GM18499 (cell line): ENCODE results near the gene HCN1.

ENCODE experiments used
- ATAC-seq: cut with Tn5 transposase; IDR thresholded peaks from one replicate; pipeline ENCODE4 v1.9.1; 2021; ENCODE audit warnings: moderate number of reproducible peaks; ENCODE audit not compliant: insufficient read depth, unreplicated experiment

HCN1 gene

DNA sequence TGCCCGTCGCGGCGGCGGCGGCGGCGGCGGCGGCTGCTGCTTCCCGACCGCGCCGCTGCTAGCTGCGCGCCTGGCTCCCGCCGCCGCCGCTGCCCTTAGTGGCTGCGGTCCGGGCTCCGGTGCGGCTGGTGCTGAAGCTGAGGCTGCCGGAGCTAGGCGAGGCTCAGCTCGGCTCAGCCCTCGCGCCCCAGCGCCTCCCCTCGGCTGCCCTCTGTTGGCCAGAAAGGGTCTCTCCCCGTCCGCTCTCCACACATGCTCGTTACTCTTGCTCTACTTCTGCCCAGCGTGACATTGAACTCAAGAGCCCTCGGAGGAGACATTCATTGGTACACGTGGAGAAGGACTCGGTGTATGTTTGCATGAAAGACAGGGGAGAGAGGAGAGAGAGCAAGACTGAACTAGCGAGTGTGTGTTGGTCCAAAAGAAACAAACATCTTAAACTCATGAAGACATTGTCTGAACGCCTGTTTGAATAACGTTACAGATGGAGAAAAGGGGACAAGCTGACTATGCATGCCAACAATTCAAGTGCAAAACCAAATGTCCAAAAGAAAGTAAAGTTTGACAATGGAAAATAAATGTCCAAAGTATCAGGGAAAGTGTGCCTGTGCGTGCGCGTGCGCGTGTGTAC lies at the start of gene HCN1:
TSS of gene HCN1 (minus strand) at position 175 of the 631 bp plus-strand sequence.
- ATAC-seq = no peak

DNA sequence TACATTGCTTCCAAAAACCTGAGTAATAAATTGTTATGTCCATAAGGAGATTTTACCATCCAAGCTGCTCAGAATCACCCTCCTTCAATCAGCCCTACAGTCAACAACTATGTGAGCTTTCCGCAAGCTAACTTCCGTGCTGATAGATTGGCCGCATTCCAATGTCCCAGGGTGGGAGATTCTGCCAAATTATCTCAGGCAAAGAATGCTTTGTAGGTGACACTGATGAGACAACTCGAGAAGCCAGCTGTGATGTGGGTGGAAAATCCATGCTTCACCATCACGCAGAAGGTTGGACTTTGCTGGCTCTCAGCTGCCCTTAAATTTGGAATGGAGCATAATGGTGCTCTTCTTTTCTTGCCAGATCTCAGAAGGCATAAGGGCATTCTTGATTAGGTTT lies 44.9 kb upstream of the HCN1 start:
- ATAC-seq = no peak

DNA sequence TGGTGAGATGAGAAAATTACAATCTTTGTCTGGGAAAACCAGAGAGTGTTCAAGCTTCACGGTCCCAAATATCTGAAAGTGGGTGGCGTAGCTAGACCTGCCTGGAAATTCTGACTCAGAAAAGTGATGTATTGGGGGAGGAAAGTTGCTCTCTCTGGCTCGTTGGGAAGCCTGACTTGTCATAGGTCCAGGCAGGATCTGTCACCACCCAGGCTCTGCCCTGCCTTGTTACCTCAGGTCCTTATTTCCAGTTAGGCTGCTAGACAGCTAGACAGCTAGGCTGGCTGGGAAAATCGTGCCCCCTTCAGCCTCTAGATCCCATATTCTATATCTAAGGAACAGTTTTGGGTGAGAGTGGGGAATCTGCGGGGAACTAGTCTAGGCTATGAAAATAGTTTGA lies 41.0 kb upstream of the HCN1 start:
- ATAC-seq = no peak

DNA sequence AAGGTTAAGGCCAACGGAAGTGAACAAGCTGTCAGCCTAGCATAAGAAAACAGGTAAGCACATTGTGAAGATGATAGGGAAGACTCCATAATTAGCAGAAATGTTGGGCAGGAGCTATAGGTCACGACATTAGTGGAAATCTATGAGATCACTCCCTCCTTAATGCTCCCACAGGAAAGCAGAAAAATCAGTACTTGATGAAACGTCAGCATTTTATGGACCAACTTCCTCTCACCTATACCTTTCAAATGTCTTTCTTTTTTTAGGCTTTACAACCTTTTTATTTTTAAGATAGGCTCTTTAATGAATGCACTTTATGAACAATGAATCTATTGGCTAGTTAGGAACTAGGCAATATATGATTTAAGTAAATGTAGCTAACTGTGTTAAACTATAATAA lies 29.4 kb upstream of the HCN1 start:
- no peak for ATAC-seq

DNA sequence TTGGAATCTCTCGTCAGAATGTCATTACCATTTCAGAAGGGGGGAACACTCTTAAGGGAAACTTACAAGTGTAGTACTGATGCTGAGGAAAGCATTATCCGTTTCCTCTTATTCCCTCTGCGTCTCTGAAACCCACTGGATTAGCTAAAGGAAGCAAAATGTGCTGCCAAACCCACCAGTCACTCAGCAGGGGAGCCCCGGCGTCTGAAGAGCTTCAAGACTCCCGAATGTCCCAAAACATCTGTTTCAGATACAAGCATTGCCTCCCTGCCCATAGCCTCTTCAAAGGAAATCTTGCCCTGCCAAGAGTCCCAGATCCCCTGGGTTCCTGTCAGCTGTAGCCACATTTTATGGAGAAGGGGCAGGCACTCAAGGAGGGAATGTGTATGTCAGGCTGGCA lies 1.0 kb upstream of the HCN1 start:
- no peak for ATAC-seq

DNA sequence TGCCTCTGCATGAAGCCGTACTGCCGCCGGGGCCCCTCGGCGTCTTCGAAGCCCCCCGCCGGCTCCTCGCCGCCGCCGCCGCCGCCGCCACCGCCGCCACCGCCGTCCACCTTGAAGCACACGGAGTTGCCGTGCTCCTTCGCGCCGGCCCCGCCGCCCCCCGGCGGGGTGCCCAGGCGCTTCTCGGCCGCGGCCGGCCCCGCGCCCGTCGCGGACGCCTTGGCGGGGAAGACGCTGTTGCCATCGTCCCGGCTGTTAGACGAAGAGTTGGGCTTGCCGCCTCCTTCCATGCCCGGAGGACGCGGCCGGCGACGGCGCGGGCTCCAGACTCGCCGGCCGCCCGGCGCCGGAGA lies 400 bp downstream of the HCN1 start:
- ATAC-seq = no peak

DNA sequence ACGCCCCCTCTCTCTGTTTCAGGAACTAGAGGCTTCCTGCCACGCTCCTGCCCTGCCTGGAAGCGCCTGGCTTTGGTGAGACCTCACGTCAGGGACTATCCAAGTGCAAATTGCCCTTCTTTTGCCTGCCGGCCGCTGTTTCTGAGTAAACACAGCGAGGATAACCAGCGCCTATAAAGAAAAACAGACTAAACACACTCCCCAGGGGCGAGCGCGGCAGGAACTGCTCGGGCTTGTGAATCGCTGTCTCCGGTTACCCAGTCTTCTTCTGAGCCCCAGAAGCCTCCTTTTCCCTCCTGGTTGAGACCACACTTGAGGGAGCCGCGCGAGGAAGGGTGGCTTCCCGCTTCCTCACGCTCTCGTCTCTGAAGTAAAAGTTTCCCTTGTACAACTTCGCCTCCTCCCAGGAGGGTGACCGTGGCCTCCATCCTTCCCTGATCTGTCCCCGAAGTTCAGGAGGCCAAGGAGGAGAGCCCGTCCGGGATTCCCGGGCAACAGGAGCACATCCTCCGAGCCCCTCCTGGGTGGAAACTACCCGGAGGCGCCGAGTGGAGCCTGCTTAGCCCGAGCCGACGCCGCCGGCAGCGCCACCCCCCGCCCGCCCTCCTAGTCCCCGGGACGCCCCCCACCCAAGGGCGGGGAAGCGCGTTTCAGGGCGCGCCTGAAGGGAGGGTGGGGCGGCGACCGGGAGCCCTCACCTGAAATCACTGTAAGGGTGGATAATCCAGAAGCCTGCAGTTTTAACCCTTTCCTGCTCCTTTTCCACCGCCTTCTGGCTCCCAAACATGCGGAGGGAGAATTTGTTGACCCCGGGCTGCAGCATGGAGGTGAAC lies 993 bp downstream of the HCN1 start:
- ATAC-seq = no peak

DNA sequence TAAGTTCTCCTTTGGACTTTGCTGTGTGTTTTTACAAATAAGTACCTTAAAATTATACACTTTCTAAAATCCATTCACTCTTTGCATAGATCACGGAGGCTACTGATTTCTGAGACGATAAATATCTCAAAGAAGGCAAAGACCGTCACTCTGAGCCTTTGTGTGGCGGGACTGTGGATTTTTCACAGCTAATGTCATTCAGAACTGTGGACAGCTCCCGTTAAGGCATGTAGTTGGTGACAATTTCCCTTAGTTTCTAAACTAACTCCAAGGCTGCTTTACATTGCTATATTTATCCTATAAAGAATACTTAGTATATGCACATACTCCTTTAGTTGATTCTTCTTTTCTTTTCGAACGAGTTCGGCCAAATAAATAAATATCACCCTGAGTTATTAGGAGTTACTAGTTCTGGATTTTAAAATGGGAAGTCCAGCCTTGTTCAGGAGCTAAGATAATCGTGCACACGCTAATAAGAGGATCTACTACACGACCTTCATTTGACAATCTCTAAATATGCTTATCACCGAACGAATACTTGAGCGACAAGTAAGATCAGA lies 1.8 kb downstream of the HCN1 start:
- no peak for ATAC-seq

DNA sequence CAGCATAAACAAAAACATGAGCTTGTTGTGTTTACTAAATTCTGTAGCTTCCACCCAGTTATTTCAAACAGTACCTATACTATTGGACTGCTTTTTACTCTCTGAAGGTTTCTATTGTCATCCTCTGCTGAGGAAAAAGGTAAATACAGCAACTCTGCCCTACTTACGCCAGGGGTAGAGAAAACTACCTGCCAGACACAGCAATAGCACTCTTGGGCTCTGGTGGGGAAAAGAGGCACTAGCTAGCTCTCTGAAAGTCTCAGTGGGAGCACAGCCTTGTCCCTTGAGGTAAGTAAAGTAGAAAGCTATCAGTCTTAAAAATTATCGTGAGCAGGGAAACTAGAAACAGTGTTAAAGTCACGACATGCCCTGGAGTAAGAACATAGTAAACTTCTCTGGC lies 3.7 kb downstream of the HCN1 start:
- ATAC-seq = no peak

DNA sequence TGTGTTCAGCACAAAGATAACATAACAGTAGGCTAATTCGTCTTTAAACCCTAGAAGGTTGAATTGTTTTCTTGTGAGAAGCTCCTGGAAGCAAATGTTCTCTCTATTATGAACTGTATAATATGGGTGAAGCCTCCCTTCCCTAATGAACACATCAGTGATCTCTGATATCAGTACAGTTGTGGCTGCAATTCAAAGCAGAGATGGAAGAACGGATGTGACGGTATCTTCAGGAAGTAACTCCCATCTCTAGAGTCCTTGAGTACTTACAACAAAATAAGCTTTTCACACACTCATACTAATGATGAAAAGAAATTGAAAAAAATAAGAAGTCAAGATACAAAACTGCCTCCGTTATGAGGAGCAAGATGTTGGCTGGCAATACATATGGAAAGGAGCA lies 4.5 kb downstream of the HCN1 start:
- no peak for ATAC-seq

DNA sequence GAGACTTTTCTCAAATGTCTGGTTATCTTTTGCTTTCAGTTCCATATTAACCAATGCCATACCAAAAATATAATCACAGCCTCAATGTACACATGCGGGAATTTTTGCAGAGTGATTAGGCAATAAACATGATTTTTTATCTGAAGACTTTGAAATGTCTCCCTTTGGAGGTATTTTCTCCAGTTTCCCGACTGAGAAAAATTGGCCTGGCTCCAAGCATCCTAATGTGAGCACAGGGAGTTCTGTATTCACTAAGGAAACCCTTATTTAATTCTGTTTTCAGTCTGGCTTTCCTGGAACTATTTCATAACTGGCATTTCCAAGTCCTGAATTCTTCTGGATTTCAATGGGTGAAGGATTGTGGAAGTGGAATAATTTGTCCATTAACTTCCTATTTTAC lies 8.5 kb downstream of the HCN1 start:
- ATAC-seq = no peak

DNA sequence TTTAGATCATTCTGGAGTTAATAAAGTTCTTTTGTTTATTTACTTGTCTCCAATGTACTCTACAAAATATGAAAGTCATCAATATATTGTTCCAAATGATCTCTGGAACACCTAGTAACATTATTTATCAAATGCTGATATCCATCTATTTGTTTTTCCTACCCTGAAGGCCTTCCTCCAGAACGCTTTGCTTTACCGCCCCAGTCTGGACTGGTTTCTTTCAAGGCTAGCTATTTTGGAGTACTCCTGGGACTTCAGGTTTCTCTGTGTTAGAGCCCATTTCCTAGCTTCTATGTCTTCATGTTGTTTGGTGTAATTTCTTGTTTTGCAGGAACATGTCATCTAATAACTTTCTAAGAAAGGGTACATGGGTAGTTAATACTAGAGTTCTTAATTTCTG lies 9.6 kb downstream of the HCN1 start:
- ATAC-seq = no peak

DNA sequence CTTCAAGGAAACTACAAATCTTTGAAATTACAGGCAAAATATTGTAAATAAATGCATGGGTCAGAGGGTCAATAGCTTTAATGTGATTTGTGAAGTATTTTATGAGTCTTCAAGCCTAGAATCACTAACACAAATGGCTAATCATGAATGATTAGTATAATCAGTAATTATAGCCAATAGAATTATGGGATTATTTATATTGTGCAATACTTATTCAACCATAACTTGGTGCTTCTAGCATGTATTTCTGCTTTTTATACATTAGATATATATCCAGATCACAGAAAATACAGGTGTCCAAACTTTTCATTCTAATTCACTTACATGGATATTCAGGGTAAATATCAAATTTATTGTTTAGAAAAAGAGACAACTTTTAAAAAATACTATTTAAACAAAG lies 12.1 kb downstream of the HCN1 start:
- ATAC-seq = no peak

DNA sequence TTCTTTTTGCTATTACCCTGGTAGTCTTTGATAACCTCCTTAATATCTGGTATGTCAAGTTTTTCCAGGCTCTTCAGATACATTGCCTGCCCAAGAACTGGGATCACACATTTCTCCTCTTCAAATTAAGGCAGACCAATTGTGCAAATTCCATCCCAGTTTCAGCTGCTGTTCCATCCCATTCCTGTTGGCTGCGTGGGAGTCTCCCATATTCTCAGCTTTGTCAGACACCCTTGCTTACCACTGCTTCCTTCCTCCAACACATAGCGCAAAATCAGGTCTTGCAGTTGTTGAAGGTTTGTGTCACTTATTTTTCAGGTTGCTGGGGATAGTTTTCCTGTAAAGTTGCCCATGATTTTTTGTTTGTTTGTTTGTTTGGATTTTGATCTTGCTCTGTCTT lies 15.2 kb downstream of the HCN1 start:
- no peak for ATAC-seq

DNA sequence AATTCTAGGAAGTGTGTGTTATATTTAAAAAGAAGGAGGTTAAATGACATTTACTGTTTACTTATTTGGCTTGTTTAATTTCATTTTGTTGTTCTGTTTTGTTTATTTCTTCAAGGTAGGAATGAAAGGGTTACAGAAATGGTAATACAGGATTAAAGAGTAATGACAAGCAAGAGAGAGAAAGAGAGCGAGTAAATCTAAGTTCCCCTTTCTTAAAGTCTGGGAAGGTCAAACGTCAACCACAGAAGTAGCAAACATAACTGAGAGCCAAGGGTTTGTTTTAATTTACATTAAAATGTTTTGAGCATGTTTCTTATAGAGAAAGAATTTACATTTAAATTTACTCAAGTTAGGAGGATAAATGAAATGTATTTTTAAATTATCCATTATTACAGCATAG lies 18.7 kb downstream of the HCN1 start:
- no peak for ATAC-seq

DNA sequence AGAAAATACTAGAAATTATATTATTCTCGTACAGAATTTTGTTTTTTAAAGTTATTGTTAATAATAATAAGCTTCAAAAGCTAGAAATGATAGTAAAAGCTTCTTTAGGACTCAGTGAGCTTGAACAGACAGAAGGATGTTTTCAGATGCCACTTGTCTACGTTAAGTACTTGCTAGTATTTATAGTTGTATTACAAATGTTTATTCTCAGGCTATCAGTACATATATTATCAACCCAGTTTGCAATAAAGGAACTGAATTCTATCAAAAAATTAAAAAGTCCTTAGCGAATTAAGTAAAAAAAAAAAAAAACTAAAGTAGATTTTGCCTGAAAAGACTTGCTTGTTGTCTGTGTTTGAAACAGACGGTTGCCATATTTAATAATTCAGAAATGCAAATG lies 23.9 kb downstream of the HCN1 start:
- ATAC-seq = no peak

DNA sequence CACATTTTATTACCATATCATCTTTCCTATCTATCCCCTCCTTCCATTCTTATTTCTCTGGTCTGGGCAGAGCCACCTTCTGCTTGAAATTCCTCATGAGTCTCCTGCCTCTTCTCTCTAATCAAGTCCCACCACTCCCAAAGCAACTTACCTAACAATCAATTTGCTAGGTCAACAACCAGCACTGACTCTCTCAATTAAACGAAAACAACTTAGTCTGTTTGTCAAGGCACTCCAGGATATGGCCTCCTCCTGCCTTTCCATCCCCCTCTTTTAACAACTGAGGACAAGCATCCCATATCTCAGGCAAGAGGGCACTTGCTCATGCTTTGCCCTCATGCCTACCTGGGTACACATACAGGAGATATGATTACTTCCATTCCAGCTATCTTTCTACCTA lies 47.4 kb downstream of the HCN1 start:
- no peak for ATAC-seq

DNA sequence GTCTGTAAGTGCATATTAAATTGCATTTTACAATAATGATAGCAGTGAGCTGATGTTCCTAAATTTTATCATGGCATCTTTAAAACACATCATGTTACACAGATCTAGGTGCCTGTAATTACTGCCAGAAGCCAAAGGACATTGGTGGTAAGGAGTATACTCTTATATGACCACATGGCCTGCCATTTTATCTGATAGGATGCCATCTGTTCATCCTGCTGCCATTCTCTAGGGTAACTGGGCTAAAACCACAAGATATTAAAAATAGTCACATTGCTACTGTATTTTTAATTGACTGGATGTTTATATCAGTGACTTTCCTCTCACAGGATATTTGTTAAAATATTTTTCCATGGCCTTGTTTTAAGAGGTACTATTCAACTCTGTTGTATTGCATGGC lies 53.1 kb downstream of the HCN1 start:
- no peak for ATAC-seq

DNA sequence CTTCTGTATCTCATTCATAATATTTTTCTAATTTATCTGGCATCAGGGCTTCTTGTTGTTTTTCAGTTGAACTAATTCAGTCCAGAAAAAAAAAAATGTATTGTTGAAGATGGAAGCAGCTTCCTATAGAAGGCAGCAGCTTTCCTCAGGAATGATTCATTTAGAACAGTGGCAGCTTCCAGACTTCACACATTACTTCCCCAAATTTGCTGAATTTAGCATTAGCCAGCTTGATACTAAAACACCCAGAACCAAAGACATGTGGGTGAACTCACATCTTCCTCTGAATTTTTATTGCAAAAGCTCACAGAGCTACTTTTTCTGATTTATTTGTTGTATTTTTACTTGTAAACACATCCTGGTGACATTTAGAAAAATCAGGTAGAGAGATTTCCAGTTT lies 53.8 kb downstream of the HCN1 start:
- ATAC-seq = no peak

DNA sequence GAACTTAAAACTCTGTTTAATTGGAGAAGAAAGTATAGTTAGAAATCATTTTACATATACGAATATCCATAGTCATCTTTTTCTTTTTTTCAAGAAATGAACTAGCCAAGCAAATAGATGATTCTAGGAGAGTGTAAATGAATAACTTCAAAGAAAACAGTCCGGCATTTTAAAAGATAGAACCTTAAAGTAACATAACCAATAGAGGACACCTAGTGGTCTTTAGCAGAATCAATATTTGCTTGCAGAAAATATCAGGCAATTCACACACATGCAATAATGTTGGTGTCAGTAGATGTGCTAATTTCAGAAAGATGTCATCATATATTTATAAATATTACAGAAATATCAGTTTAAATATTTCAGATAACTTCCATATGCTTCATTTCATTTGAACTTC lies 57.1 kb downstream of the HCN1 start:
- no peak for ATAC-seq

DNA sequence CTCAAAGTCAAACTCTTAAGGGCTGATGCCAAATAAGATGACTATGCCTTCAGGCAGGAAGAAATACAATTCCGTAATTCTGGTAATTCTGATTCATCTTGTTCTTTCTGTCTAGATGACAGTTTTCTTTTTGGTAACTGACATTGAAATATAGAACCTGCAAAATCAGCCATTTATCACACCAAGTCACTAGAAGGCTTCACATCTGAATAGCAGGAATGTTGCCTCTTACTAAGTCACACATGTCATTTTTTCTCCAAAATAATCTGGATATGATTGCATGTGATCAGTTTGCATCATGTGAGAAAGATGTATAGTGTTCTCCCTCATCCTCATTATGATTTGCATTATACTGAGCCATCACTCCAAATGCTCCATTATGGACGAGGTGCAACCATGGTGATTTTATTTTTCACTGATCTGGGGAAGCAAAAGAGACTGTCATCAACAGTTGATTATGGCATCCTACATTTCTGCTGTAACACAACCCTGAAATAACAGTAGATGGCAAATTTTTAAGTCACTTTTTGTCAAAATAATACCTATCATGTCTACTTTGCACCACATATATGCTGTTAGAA lies 69.0 kb downstream of the HCN1 start:
- ATAC-seq = no peak

DNA sequence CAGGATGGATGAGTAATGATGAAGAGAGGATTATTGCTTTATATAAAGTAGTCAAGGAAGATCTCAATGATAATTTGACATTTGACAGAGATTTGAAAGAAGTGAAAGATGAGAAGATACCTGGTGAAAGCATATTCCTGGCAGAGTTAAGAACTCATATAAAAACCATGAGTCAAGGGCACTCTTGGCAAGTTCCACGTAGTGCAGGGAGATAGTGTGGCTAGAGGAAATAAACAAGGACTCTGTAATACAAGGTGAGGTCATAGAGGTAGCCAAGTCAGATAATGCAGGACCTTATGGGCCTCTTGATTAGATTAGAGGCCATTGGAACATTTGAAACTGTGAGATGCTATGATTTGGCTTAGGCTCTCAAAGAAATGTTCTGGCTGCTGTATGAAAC lies 72.3 kb downstream of the HCN1 start:
- ATAC-seq = no peak
